DOHH2 (cell line): ENCODE measurements around the gene C5.
A peak's percentile ranks its signal among the peaks of the same experiment; 100 is the strongest.

Source experiments
- H3F3A ChIP-seq: fragments of 200-600 bp; sonication (generic), shearing (Covaris generic); 2 replicates; pipeline ENCODE4 v1.6.0; 2016; ENCODE audit warnings: antibody characterized with exemption, mild to moderate bottlenecking; ENCODE audit not compliant: control insufficient read depth, insufficient read depth
- H3K27ac ChIP-seq: fragments of 200-600 bp; sonication (generic); 2 replicates; pipeline ENCODE4 v1.5.1; 2014; ENCODE audit warnings: low read depth, mild to moderate bottlenecking, low read length, moderate library complexity
- H3K27me3 ChIP-seq: fragments of 200-600 bp; sonication (generic); 2 replicates; pipeline ENCODE4 v1.6.1; 2014; ENCODE audit warnings: mild to moderate bottlenecking, low read length, mixed read lengths; ENCODE audit not compliant: control insufficient read depth
- H3K36me3 ChIP-seq: fragments of 200-600 bp; sonication (generic); 2 replicates; pipeline ENCODE4 v1.6.1; 2014; ENCODE audit warnings: mild to moderate bottlenecking, low read length, moderate library complexity, mixed read lengths; ENCODE audit not compliant: control insufficient read depth
- H3K4me1 ChIP-seq: fragments of 200-600 bp; sonication (generic); 2 replicates; pipeline ENCODE4 v1.6.1; 2014; ENCODE audit warnings: mild to moderate bottlenecking, low read length, mixed read lengths; ENCODE audit not compliant: control insufficient read depth
- H3K4me2 ChIP-seq: fragments of 200-600 bp; sonication (generic); 2 replicates; pipeline ENCODE4 v1.6.0; 2014; ENCODE audit warnings: mild to moderate bottlenecking, low read length, moderate library complexity
- H3K4me3 ChIP-seq: fragments of 200-600 bp; sonication (generic); 2 replicates; pipeline ENCODE4 v1.5.1; 2014; ENCODE audit warnings: mild to moderate bottlenecking, low read length, mixed read lengths
- H3K79me2 ChIP-seq: fragments of 200-600 bp; sonication (generic); 2 replicates; pipeline ENCODE4 v1.6.1; 2014; ENCODE audit warnings: mild to moderate bottlenecking, low read length, mixed read lengths; ENCODE audit not compliant: control insufficient read depth
- H3K9me2 ChIP-seq: fragments of 200-600 bp; sonication (generic); replicated peaks from 2 replicates; pipeline ENCODE4 v1.6.1; 2014; ENCODE audit warnings: mild to moderate bottlenecking, low read length, mixed read lengths; ENCODE audit not compliant: control insufficient read depth
- H3K9me3 ChIP-seq: fragments of 200-600 bp; sonication (generic); 2 replicates; pipeline ENCODE4 v1.6.1; 2014; ENCODE audit warnings: antibody characterized with exemption, low read length, mixed read lengths; ENCODE audit not compliant: control insufficient read depth, insufficient read depth
- H4K20me1 ChIP-seq: fragments of 200-600 bp; sonication (generic); 2 replicates; pipeline ENCODE4 v1.6.0; 2014; ENCODE audit warnings: low read depth, mild to moderate bottlenecking, antibody characterized with exemption, low read length, moderate library complexity; ENCODE audit not compliant: control insufficient read depth, insufficient read depth
- CTCF ChIP-seq: fragments of 200-600 bp; sonication (generic); IDR thresholded peaks from one replicate; pipeline ENCODE4 v1.5.1; 2014; ENCODE audit warnings: antibody characterized with exemption, mild to moderate bottlenecking, low read depth, low read length; ENCODE audit not compliant: poor library complexity, severe bottlenecking
- EZH2phosphoT487 ChIP-seq: fragments of 200-600 bp; sonication (generic); IDR thresholded peaks from 2 replicates; pipeline ENCODE4 v1.6.1; 2017; ENCODE audit warnings: borderline replicate concordance, mild to moderate bottlenecking, antibody characterized with exemption, low read length, moderate library complexity, mixed read lengths

Gene C5

GRCh38 chr9:120902569-120903535 is 147.2 kb downstream of the C5 start:
- Histone ChIP-seq H4K20me1 (no peaks in the 10 kb centered on the region), H3K9me2 (no peaks in the 10 kb centered on the region), H3F3A (peaks cover 30% of the 10 kb centered on the region), H3K27ac (peak overlapping the region; percentile 94), H3K4me3 (peak overlapping the region; percentile 53), H3K9me3 (no peaks in the 10 kb centered on the region), H3K79me2 (no peaks in the 10 kb centered on the region; the same call in 1 of the 2 replicates), H3K4me2 (peak overlapping the region; percentile 95), H3K27me3 (no peaks in the 10 kb centered on the region), H3K36me3 (peaks cover 17% of the 10 kb centered on the region), H3K4me1 (peaks cover 86% of the 10 kb centered on the region)
- TF ChIP-seq CTCF (no peak), EZH2phosphoT487 (no peak)
